Stimulated activated CD8-positive, alpha-beta memory T cell treated with anti-CD3 and anti-CD28 coated beads, Interleukin-15, amount 100 ng/mL, for 48 hours (primary cell): ENCODE measurements around the gene KANTR.

Experiments
- DNase-seq, 2 donors: peaks; one replicate each; pipeline ENCODE4 v3.0.0-alpha.2; 2020; ENCODE audit warnings: low read depth in 2 of 2

KANTR gene, protein sequence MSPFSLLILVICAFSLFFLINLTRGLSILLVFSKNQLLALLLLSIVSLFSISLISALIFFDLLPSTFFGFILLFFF

DNA sequence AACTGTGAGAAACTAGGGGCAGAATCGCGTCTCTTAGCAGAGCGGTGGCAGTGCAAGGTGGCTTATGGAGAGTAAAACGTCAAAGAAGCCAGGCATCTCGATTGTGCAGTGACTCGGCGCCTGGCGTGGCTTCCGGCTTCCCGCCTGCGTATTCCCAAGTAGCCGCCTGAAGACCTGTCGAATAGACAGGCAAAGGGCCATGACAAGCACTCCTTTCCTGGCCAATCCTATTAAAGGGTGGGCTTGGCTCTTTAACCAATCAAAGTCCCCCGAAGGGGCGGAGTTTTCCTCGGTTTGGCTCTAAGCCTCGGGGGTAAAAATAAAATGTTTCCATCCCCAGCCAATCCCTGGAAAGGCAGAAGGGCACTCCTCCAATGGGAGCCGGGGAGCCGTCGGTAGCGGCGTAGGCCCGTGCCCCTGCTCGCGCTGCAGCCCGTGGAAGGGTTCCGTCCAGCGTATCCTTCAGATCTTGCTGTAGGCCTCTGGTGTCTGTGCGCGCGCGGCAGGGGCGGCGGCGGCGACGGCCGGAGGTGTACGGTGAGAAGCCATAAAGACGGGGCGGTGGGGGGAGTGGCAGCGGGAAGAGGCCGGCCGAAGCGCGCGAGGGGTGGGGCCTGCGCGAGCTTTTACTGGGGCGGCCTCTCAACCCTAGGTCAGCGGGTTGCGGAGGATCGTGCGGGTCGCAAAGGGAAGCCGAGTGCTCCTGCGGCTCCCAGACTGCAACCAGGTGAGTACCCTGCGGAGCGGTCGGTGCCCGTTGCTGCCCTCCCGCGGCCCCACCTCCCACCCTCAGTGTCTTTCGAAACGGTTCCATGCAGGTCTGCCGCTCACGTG, at the start of gene KANTR:
Gene KANTR, plus strand, starts transcription at position 395 of the 834 bp plus-strand sequence. CDS start 30,131 bp downstream, outside the sequence.
- DNase-seq, result peak; percentile 69 to 71

GRCh38 chrX:53044995-53045394, 48.9 kb upstream of the KANTR start:
- DNase-seq, result no peak

DNA sequence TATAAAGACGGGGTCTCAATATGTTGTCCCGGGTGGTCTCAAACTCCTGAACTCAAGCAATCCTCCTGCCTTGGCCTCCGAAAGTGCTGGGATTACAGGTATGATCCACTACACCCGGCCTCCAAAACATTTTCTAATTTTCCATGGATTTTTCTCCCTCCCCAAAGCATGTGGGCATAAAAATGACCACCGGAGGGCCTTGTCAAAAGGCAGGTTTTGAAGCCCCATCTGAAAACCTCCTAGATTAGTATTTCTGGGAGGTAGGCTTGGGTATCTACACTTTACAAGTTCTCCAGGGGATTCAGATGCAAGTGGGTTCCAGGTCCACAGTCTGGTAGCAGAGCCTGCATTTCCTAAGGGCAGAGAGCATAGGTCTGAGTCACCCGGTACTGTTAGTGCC, 46.7 kb upstream of the KANTR start:
- DNase-seq, result no peak

DNA sequence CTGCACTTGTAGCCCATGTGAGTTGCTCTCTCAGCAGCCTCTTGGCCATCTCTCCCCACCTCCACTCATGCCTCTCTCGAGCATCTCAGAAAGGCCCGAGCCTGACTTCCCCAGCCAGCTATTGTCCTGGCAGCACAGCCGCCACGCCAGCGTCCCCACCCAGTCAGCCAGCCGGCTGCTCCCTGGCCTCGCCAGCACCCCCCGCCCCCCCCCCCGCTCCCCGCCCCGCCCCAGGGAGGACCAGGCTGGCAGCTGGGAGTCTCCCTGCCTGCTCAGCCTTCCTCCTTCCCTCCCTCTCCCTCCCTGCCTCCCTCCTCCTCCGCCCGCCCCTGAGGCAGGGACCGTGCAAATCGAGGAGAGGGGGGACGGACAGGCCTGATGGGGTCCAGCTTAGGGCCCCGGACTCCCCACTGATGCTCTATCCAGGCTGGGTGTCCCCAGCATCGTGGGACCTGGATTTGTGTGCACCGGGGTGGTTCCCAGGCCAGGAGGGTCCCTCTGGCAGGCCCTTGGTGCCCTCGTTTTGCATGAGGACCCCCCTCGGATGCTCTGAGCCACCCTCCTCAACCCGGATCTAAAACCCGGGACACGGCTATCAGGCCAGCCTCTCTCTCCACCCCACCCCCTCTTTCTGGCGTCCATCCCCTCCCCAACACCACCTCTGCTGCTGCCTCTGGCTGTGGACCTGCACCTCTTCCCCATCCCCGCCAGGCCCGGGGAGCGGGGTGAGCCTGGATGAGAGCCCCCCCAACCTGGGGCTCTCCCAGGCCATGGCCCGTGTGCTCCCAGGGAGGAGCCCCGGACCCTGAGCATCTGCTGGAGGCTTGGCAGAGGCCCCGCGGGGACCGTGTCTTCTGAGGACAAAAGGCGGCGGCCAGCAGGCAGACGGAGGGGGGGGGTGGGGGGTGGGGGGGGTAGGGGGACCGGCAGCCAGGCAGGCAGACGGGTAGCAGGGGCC, 45.5 kb upstream of the KANTR start, which contains the start of gene GPR173:
Gene GPR173, plus strand, starts transcription at position 621 of the 958 bp plus-strand sequence. CDS start 27,833 bp downstream, outside the sequence.
- DNase-seq, result no peak

DNA sequence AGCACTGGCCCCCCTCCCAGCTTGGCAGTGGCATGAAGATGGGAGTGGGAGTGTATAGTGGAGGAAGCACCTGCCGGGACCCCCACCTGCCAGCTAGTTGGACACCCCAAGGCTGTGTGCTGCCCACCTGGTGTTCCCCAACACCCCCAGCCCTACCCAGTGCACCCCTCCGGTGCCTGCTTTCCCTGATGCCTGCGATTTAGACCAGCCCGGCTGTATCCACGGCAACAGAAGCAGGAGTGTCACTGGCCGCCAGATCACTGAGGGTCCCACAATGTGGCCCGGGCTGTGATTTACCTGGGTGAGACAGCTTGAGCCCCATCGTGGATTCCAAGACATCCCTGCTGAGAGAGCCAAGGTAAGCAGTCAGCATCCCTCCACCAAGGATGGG, 44.8 kb upstream of the KANTR start:
- DNase-seq, result no peak

DNA sequence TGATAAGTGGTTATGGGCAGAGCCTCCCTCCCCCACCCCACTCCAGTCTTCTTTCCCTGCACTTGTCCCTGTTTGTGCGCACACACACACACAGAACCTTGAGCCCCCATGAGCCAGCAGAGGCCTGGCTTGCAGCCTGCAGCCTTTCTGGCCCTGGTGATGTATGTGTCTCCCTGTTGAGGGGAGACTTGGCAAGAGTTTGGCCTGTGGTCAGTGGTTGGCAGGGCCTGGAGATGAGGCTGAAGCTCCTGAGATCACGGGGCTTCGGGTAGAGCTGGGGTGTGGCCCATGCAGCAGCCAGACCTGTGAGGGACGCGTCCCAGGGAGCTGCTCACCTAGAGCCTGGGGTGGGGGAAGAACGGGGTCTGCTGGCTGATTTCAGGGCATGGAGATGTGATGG, 43.1 kb upstream of the KANTR start:
- DNase-seq, result no peak

GRCh38 chrX:53055244-53055849, 38.6 kb upstream of the KANTR start:
- DNase-seq, result no peak

DNA sequence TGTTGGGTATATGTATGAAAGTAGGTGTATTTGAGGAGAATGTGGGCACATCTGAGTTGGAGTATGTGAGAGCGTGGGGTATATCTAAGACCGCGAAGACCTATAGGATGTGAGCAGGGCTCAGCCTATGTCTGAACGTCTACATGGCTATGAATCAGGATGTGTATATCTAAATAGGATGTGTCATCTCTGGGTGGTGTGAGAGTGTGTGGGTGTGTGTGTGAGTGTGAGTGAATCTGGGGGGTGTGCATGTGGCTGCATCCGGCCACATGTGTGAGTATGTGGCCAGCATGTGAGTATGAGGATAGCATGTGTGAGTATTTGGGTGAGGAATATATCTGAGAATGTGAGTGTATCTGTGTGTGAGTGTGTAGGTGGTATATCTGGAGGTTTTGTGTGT, 37.6 kb upstream of the KANTR start:
- no peak for DNase-seq

- DNase-seq, result no peak
These were observed 28.8 kb upstream of the KANTR start for GRCh38 chrX:53065104-53065503.

DNA sequence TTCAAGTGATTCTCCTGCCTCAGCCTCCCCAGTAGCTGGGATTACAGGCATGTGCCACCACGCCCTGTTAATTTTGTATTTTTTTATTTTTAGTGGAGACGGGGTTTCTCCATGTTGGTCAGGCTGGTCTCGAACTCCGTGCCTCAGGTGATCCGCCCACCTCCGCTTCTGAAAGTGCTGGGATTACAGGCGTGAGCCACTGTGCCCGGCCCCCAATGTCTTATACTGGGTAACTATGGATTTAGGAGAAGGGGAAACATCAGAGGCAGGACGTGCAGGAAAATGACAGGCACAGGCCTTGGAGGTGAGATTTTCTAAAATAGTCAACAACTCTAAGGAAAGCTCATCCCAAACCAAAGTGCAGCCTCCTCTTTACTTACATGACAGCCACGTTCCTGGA, 22.9 kb upstream of the KANTR start:
- no peak for DNase-seq

DNA sequence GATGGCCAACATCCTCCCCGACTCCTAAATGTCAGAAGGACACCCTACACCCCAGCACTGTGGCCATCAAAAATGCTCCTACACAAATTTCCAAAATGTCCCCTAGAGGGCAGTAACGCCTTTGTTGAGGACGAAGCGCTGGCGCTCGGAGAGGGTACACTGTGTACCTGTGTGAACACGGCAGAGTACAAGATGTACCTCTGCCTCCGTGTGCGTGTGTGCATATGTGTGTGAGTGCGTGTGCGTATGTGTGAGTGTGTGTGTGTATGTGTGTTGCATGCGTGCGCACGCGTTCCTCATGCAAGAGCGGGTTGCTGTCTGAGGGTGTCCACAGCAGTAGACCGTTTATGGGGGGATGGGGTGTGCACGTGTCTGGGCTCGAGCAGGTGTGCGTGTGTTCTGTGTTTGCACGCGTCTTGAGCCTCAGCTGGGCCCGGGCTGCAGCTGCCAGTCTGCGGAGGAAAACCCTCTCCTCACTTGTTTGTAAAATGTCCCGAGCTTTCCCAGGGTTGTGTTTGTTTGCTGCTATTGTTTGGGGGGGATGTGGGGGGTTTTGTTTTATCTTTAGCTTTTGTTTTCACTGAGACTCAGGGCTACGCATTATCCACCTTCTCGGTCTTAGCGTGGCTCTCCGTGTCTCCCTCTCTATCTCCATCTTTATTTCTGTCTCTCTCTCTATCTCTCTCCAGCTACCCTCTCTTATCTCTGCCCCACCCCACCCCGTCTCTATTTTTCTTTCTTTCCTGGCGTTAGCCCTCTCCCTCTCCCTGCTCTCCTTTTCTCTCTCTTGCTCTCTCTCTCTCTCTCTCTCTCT, 22.1 kb upstream of the KANTR start:
- DNase-seq, result no peak

DNA sequence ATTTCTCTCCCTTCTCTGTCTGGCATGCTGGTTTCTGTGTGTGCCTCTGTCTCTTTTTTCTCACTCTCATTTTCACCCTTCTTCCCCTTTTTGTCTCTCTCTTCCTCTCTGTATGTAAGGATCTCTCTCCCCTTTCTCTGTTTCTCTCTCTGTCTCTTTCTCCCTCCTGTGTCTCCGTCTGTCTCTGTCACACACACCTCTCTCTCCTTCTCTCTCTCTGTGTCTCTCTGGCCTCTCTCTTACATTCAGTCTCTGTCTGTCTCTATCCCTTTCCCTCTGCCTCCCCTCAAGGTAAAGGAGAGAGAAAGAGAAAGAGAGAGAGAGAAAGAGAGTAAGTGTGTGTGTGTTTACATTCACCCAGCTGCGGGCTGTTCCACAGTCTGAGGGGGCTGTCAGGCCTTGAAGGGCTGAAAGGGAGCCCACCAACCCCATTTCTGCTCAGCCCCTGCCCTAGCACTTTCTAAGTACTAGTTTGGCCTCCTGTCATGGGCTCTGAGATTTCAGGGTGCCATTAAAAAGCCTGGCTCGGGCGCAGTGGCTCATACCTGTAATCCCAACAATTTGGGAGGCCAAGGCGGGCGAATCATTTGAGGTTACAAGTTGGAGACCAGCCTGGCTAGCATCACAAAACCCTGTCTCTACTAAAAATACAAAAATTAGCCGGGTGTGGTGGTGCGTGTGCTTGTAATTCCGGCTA, 21.4 kb upstream of the KANTR start:
- DNase-seq, result no peak

- no peak for DNase-seq
These were observed 20.8 kb upstream of the KANTR start for GRCh38 chrX:53073115-53073586.

DNA sequence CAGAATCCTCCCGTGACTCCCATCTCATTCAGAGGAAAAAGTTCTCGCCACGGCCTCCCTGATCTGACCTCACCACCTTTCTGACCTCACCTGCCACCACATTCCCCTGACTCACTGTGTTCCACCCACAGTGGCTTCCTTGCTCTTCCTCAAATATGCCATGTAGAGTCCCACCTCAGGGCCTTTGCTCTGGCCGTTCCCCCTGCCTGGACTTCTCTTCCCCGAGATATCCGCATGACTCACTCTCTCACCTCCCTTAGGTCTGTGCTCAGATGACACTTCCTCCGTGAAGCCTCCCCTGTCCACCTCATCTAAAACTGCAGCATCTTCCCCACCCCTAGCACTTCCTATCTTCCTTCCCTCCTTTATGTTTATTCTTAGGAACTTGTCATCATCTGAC, 18.9 kb upstream of the KANTR start:
- DNase-seq, result no peak

GRCh38 chrX:53076671-53077070, 17.3 kb upstream of the KANTR start:
- DNase-seq, result no peak

- DNase-seq, result no peak
These were observed 16.4 kb upstream of the KANTR start for GRCh38 chrX:53077207-53078197.

DNA sequence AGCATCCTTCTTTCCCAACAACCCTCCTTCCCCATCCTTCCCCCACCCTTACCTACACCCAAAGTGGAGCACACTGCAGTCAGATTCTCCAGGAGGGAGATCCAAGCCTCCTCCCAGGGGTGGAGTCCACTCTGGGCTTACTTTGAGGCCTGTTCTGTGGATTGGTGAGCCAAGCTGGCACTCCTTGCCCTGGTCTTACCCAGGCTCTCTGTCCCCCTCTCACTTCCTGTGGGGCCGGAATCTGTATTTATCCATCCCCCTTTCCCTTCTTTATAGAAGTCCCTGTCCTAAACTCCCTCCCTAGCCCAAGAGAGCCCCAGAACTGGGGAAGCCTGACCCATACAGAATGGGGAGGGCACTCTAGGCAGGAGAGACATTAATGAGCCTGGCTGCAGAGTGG, 15.0 kb upstream of the KANTR start:
- DNase-seq, result no peak

DNA sequence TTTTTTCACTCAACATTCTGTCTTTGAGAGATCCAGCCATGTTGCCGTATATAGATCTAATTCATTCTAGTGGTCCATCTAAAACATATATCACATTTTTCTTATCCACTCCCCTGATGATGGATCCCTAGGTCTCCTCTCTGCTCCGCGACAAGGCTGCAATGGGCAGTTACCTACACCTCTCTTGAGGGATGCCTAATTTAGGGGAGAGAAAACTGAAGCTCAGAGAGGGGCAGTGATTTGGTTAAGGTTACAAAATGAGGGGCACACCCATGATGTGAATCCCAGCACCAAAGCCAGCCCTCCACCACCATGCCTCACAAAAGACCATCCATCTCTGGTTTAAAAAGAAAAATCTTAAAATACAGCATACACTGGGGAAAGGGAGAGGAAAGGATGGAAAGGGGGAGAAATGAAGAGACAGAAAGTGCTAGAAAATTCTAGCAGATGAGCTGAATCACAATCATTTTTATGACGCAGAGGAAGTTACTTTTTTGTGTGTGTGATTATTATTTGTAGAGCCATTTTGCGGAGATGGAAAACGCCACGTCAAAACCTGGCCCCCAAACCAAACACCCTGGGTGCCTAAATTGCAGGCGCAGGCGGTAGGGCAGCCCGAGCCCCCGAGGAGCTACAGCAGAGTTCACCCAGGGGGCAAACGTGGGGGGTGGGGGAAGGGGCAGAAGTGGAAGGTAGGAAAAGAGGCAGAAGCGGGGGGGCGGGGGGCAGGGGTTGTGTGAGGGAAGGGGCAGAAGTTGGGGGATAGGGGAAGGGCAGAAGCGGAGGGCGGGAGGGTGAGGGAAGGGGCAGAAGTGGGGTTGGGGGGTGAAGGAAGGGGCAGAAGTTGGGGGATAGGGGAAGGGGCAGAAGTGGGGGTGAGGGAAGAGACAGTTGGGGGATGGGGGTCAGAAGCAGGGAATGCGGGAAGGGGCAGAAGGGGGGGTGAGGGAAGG, 13.0 kb upstream of the KANTR start:
- no peak for DNase-seq
